ENCODE results near the gene MOB2. TPM values are rescaled to one million over a fixed set of nuclear protein-coding genes. Genes with fewer than 3 reads are reported as not detected.

MOB2 gene
- polyA plus RNA-seq, 3 donors, result 22.1 to 44.1 (median 22.5) TPM

- Histone ChIP-seq H4K20me1 (ENCODE audit: insufficient read depth, low read length) (peaks cover 39% of the 10 kb centered on the region), H3K36me3 (replicated peaks in 1 of 2; ENCODE audit: control insufficient read depth in 1 of 2, insufficient read depth in 2 of 2, low read length in 2 of 2) (peaks cover 63 to 95% of the 10 kb centered on the region in 2 donors), H3K4me3 (replicated peaks in 1 of 3; ENCODE audit: low read depth in 2 of 3, low read length in 3 of 3) (no peak overlapping the region), H2AFZ (ENCODE audit: insufficient read depth, low read depth, low read length, poor library complexity, severe bottlenecking) (no peak overlapping the region), H3K9ac (ENCODE audit: insufficient read depth, low read length, poor library complexity, severe bottlenecking) (no peak overlapping the region), H3K79me2 (ENCODE audit: insufficient read depth, low read length) (no peaks in the 10 kb centered on the region), H3K27ac (ENCODE audit: low read depth in 1 of 2, low read length in 2 of 2) (no peak overlapping the region), H3K4me1 (ENCODE audit: control insufficient read depth in 1 of 2, insufficient read depth in 2 of 2, low read length in 2 of 2) (peaks cover 13 to 15% of the 10 kb centered on the region in 2 donors), H3K27me3 (ENCODE audit: control insufficient read depth in 2 of 2, insufficient read depth in 2 of 2, low read length in 2 of 2) (no peaks in the 10 kb centered on the region), H3K9me3 (replicated peaks in 1 of 2; ENCODE audit: control insufficient read depth in 1 of 2, insufficient read depth in 1 of 2, low read length in 2 of 2) (no peaks in the 10 kb centered on the region), H3K4me2 (replicated peaks; ENCODE audit: extremely low read depth, low read length, poor library complexity, severe bottlenecking) (no peak overlapping the region)
- H3K4me1 Mint-ChIP-seq, result peaks cover 12% of the 10 kb centered on the region
- peaks cover 76 to 84% of the 10 kb centered on the region in 2 donors for H3K36me3 Mint-ChIP-seq
- no peaks in the 10 kb centered on the region for H3K9me3 Mint-ChIP-seq
- H3K27ac Mint-ChIP-seq, result no peak overlapping the region
- DNase-seq, result no peak
- H3K27me3 Mint-ChIP-seq (ENCODE audit: low read depth in 3 of 3), result no peaks in the 10 kb centered on the region
- over 99% methylated on average over 9 of the region's 12 CpGs for WGBS (ENCODE audit: insufficient coverage)
- no peak overlapping the region for H3K4me3 Mint-ChIP-seq
- no peak for TF ChIP-seq CTCF (IDR thresholded peaks at IDR 0.05)
- intact Hi-C loops (cut with micrococcal nuclease), result no loop called here
Observed at GRCh38 chr11:1475841-1476240, 10.7 kb downstream of the MOB2 start.

GRCh38 chr11:1473786-1474185 lies 12.8 kb downstream of the MOB2 start:
- Mint-ChIP-seq H3K4me3 (no peak overlapping the region), H3K27ac (no peak overlapping the region), H3K4me1 (peaks cover 6% of the 10 kb centered on the region), H3K9me3 (no peaks in the 10 kb centered on the region), H3K27me3 (ENCODE audit: low read depth in 3 of 3) (no peaks in the 10 kb centered on the region), H3K36me3 (peaks cover 69 to 82% of the 10 kb centered on the region in 2 donors)
- H4K20me1 ChIP-seq (ENCODE audit: insufficient read depth, low read length), result peaks cover 18% of the 10 kb centered on the region
- no peaks in the 10 kb centered on the region for H3K79me2 ChIP-seq (ENCODE audit: insufficient read depth, low read length)
- no peak for DNase-seq
- H3K27ac ChIP-seq (ENCODE audit: low read depth in 1 of 2, low read length in 2 of 2), result no peak overlapping the region
- 95% methylated on average over 21 of the region's 22 CpGs for WGBS (ENCODE audit: insufficient coverage)
- intact Hi-C loops (cut with micrococcal nuclease), result no loop called here
- peaks cover 58 to 94% of the 10 kb centered on the region in 2 donors for H3K36me3 ChIP-seq (replicated peaks in 1 of 2; ENCODE audit: control insufficient read depth in 1 of 2, insufficient read depth in 2 of 2, low read length in 2 of 2)
- H3K4me3 ChIP-seq (replicated peaks in 1 of 3; ENCODE audit: low read depth in 2 of 3, low read length in 3 of 3), result no peak overlapping the region
- no peaks in the 10 kb centered on the region for H3K27me3 ChIP-seq (ENCODE audit: control insufficient read depth in 2 of 2, insufficient read depth in 2 of 2, low read length in 2 of 2)
- peaks cover 8 to 9% of the 10 kb centered on the region in 2 donors for H3K4me1 ChIP-seq (ENCODE audit: control insufficient read depth in 1 of 2, insufficient read depth in 2 of 2, low read length in 2 of 2)
- H2AFZ ChIP-seq (ENCODE audit: insufficient read depth, low read depth, low read length, poor library complexity, severe bottlenecking), result no peak overlapping the region
- H3K4me2 ChIP-seq (replicated peaks; ENCODE audit: extremely low read depth, low read length, poor library complexity, severe bottlenecking), result no peak overlapping the region
- H3K9ac ChIP-seq (ENCODE audit: insufficient read depth, low read length, poor library complexity, severe bottlenecking), result no peak overlapping the region
- TF ChIP-seq CTCF (IDR thresholded peaks at IDR 0.05), result no peak
- H3K9me3 ChIP-seq (replicated peaks in 1 of 2; ENCODE audit: control insufficient read depth in 1 of 2, insufficient read depth in 1 of 2, low read length in 2 of 2), result no peaks in the 10 kb centered on the region

Data from CD14-positive monocyte (primary cell).